K562 (cell line): ENCODE measurements around the gene SGCB. TPM values are rescaled to one million over a fixed set of nuclear protein-coding genes. Genes with fewer than 3 reads are reported as not detected.

ENCODE experiments used
- ATAC-seq: fragments of 200-7000 bp; cut with Tn5 transposase; 3 replicates; pipeline ENCODE4 v1.9.1; 2020; ENCODE audit warnings: moderate library complexity
- BruUV-seq: library from RNA; stranded (reverse); fragments of 400-500 nt; replicated peaks from 2 replicates; lab custom pipeline; 2021; lab: Mats Ljungman, UMichigan
- CTCF ChIA-PET: fragments of 300-600 bp; formaldehyde crosslinking; extraction: SDS; loops from one replicate; lab custom pipeline; 2021; ENCODE audit warnings: low intra/inter-chr PET ratio; lab: Yijun Ruan, JAX
- POLR2A ChIA-PET: fragments of 300-600, 350-650 bp; sonication (Branson Sonifier 250); formaldehyde crosslinking; extraction: SDS; loops from one replicate; lab custom pipeline; 2021; ENCODE audit warnings: antibody characterized with exemption, inconsistent platforms; lab: Yijun Ruan, JAX
- DNase-seq, 4 experiments: peaks; one replicate each; pipeline versions ENCODE4 v3.0.0 to v3.0.0-alpha.2; 2011 to 2018; ENCODE audit warnings: low spot score in 3 of 4, mixed read lengths in 3 of 4; ENCODE audit errors: extremely low read depth in 1 of 4
- FAIRE-seq: peaks from 2 replicates; lab custom pipeline; 2011; peaks lifted over from hg19 to GRCh38; lab: Jason Lieb, UNC
- H2AFZ ChIP-seq: 2 replicates; pipeline ENCODE4 v1.6.0; 2011; ENCODE audit warnings: low read depth, low read length, control low read depth, inconsistent platforms
- H3K27ac ChIP-seq: fragments of 200-600 bp; 3 replicates; pipeline ENCODE4 v1.8.0; 2011; ENCODE audit warnings: low read depth, mild to moderate bottlenecking, control low read depth, inconsistent platforms, low read length, moderate library complexity, mixed read lengths; ENCODE audit errors: extremely low read depth
- H3K27me3 ChIP-seq, 2 experiments: fragments of 300-600 bp in 1 of 2; 2 replicates in 1 of 2; 3 replicates in 1 of 2; pipeline versions ENCODE4 v1.6.0 to v1.8.0; 2011; ENCODE audit warnings: inconsistent platforms in 2 of 2, low read length in 2 of 2, mild to moderate bottlenecking in 1 of 2, mixed read lengths in 1 of 2, moderate library complexity in 1 of 2; ENCODE audit not compliant: control insufficient read depth in 2 of 2, insufficient read depth in 2 of 2
- H3K36me3 ChIP-seq: fragments of 300-600 bp; 3 replicates; pipeline ENCODE4 v1.8.0; 2011; ENCODE audit warnings: mild to moderate bottlenecking, low read length, inconsistent platforms; ENCODE audit not compliant: control insufficient read depth, insufficient read depth
- H3K4me1 ChIP-seq, 2 experiments: fragments of 200-600 bp in 1 of 2; replicated peaks in 1 of 2; 2 replicates in 1 of 2; 3 replicates in 1 of 2; pipeline versions ENCODE4 v1.5.1 to v1.8.0; 2011; ENCODE audit warnings: inconsistent platforms in 2 of 2, low read length in 2 of 2, mild to moderate bottlenecking in 1 of 2, mixed read lengths in 1 of 2, moderate library complexity in 1 of 2; ENCODE audit not compliant: control insufficient read depth in 2 of 2, insufficient read depth in 2 of 2
- H3K4me2 ChIP-seq: 2 replicates; pipeline ENCODE4 v1.6.1; 2011; ENCODE audit warnings: low read length, control low read depth, inconsistent platforms, mixed read lengths; ENCODE audit not compliant: insufficient read depth
- H3K4me3 ChIP-seq: fragments of 200-600 bp; sonication (generic), shearing (Covaris generic); 2 replicates; pipeline ENCODE4 v1.5.1; 2016; ENCODE audit warnings: control low read depth, inconsistent platforms
- H3K79me2 ChIP-seq: fragments of 200-600 bp; 3 replicates; pipeline ENCODE4 v1.8.0; 2011; ENCODE audit warnings: low read length, inconsistent platforms; ENCODE audit not compliant: control insufficient read depth, insufficient read depth
- H3K9ac ChIP-seq, 2 experiments: 2 replicates each; pipeline versions ENCODE4 v1.6.0 to v1.6.1; 2011; ENCODE audit warnings: low read depth in 2 of 2, low read length in 2 of 2, control low read depth in 1 of 2, inconsistent platforms in 1 of 2, mild to moderate bottlenecking in 1 of 2, mixed read lengths in 1 of 2; ENCODE audit not compliant: insufficient read depth in 1 of 2
- H3K9me1 ChIP-seq: one replicate; pipeline ENCODE4 v1.6.0; 2011; ENCODE audit warnings: inconsistent platforms, mild to moderate bottlenecking, low read length, moderate library complexity; ENCODE audit not compliant: control insufficient read depth, insufficient read depth
- H3K9me3 ChIP-seq: replicated peaks from 2 replicates; pipeline ENCODE4 v1.5.1; 2011; ENCODE audit warnings: low read depth, low read length, inconsistent platforms; ENCODE audit not compliant: control insufficient read depth, insufficient read depth
- H4K20me1 ChIP-seq: replicated peaks from 2 replicates; pipeline ENCODE4 v1.6.1; 2011; ENCODE audit warnings: low read length, inconsistent platforms, mixed read lengths; ENCODE audit not compliant: control insufficient read depth, insufficient read depth
- CHCHD3 ChIP-seq: fragments of 250-450 bp; sonication (Bioruptor Pico); IDR thresholded peaks from 2 replicates; pipeline ENCODE4 v2.1.2; 2022; ENCODE audit warnings: mild to moderate bottlenecking
- FOXJ2 ChIP-seq: fragments of 200-800 bp; sonication (Bioruptor generic); IDR thresholded peaks from 2 replicates; pipeline ENCODE4 v1.6.1; 2016; ENCODE audit warnings: missing genetic modification characterization, missing compliant biosample characterization
- MIER1 ChIP-seq: fragments of 450-650 bp; IDR thresholded peaks from 2 replicates; pipeline ENCODE4 v1.6.1; 2016; ENCODE audit warnings: antibody characterized with exemption, mild to moderate bottlenecking, low read depth
- NR4A1 ChIP-seq, 2 experiments: fragments of 250-450 bp in 1 of 2; fragments of 450-650 bp in 1 of 2; sonication (Bioruptor Pico) in 1 of 2; IDR thresholded peaks; 2 replicates each; pipeline versions ENCODE4 v1.4.0 to v1.6.1; 2016 to 2020; ENCODE audit warnings: mild to moderate bottlenecking in 2 of 2, missing compliant biosample characterization in 1 of 2, missing genetic modification characterization in 1 of 2, moderate library complexity in 1 of 2
- OTX1 ChIP-seq: fragments of 450-650 bp; formaldehyde crosslinking; IDR thresholded peaks from 2 replicates; pipeline ENCODE4 v1.4.0; 2022; ENCODE audit warnings: mild to moderate bottlenecking
- RBM17 ChIP-seq: fragments of 200-400 bp; formaldehyde crosslinking; IDR thresholded peaks from 2 replicates; pipeline ENCODE4 v1.6.1; 2017; ENCODE audit warnings: low read depth, mild to moderate bottlenecking, low read length, borderline replicate concordance
- SAFB ChIP-seq: fragments of 200-400 bp; formaldehyde crosslinking; IDR thresholded peaks from 2 replicates; pipeline ENCODE4 v1.6.1; 2017; ENCODE audit warnings: low read depth, low read length, borderline replicate concordance
- ZNF133 ChIP-seq: fragments of 250-450 bp; sonication (Bioruptor Pico); IDR thresholded peaks from 2 replicates; pipeline ENCODE4 v1.4.0; 2020; ENCODE audit warnings: mild to moderate bottlenecking
- ZNF316 ChIP-seq: fragments of 450-650 bp; IDR thresholded peaks from 2 replicates; pipeline ENCODE4 v1.6.1; 2016
- ZNF436 ChIP-seq: fragments of 250-450, 450-650 bp; sonication (Bioruptor Pico); formaldehyde crosslinking; IDR thresholded peaks from 2 replicates; pipeline ENCODE4 v1.7.0; 2020; ENCODE audit warnings: mild to moderate bottlenecking
- WGBS: fragments of 100-300 bp; shearing (Covaris generic); methylation state at CpG from one replicate; pipeline ENCODE4 v1.1.6; 2016; ENCODE audit warnings: low coverage, mixed read lengths; ENCODE audit not compliant: insufficient coverage; ENCODE audit errors: missing lambda C conversion rate; 5-methylcytosine and 5-hydroxymethylcytosine counted together
- in situ Hi-C: fragments of 300-500 bp; cut with MboI; formaldehyde crosslinking; loops from 4 replicates; pipeline ENCODE4 v1.15.0; 2018; ENCODE audit warnings: inconsistent platforms, mixed read lengths
- intact Hi-C: fragments of 100-400 bp; cut with micrococcal nuclease; formaldehyde crosslinking; loops from 2 replicates; pipeline ENCODE4 v1.14.2; 2022
- polyA plus RNA-seq, 8 experiments: library from polyadenylated mRNA; depleted of rRNA in 4 of 8; stranded (reverse) in 5 of 8; unstranded in 3 of 8; fragments of >200 nt; fragmentation: Nextera tagmentation in 2 of 8; fragmentation: Illumina TruSeq in 1 of 8; extraction: Ambion mirVana in 2 of 8; extraction: Trizol in 1 of 8; gene quantifications; 2 replicates each; pipeline versions ENCODE4 v1.2.1 to v1.2.3, GENCODE V29; 2011 to 2014; ENCODE audit warnings: inconsistent platforms in 1 of 8, missing spikeins in 1 of 8
- total RNA-seq, 7 experiments: library from RNA; depleted of rRNA in 6 of 7; stranded (reverse); fragments of >200 nt in 6 of 7; fragmentation: Illumina TruSeq in 2 of 7; extraction: Trizol in 2 of 7; gene quantifications; 2 replicates each; pipeline versions ENCODE4 v1.2.1 to v1.2.3, GENCODE V29; 2011 to 2021; ENCODE audit warnings: low replicate concordance in 1 of 7
- TF ChIP-seq, protein P1 (sequence below): fragments of 250-450 bp; sonication (Bioruptor Pico); IDR thresholded peaks from 2 replicates; pipeline ENCODE4 v1.8.0; 2022; ENCODE audit warnings: inconsistent platforms, mild to moderate bottlenecking, moderate library complexity, borderline replicate concordance
- TF ChIP-seq, protein P2 (sequence below): fragments of 450-650 bp; conservative IDR thresholded peaks from 2 replicates; pipeline ENCODE4 v1.6.1; 2016; ENCODE audit warnings: missing genetic modification characterization, low read depth, mild to moderate bottlenecking, missing compliant biosample characterization, moderate library complexity
- TF ChIP-seq, protein P3 (sequence below): fragments of 450-650 bp; IDR thresholded peaks from 2 replicates; pipeline ENCODE4 v1.6.1; 2016; ENCODE audit warnings: low read depth, mild to moderate bottlenecking, moderate library complexity

Gene SGCB
- total and polyA plus RNA-seq, 9 of the 15 experiments (the other 6 are each of a cell fraction or from before 2014, with no cell fraction given) = 0.01 to 0.20 (median 0.07) TPM; not detected in 3

GRCh38 chr4:51997647-51998046 lies 40.5 kb downstream of the SGCB start:
- FAIRE-seq (no peak), DNase-seq (no peak), ATAC-seq (no peak)
- in situ Hi-C loops = no loop called here
- intact Hi-C loops = no loop called here
- ChIA-PET CTCF (no interaction called here), POLR2A (no interaction called here)
- no peaks in the 10 kb centered on the region for H3K9me1 ChIP-seq
- no peaks in the 10 kb centered on the region for H4K20me1 ChIP-seq
- H3K9me3 ChIP-seq = no peaks in the 10 kb centered on the region
- no peak overlapping the region for H3K27ac ChIP-seq
- no peaks in the 10 kb centered on the region for H3K4me1 ChIP-seq
- no peak overlapping the region for H3K9ac ChIP-seq
- no peak overlapping the region for H2AFZ ChIP-seq
- H3K27me3 ChIP-seq = peaks cover 4 to 22% of the 10 kb centered on the region in 2 experiments; a peak in 3 of 5 replicates
- no peaks in the 10 kb centered on the region for H3K79me2 ChIP-seq
- no peaks in the 10 kb centered on the region for H3K36me3 ChIP-seq
- H3K4me2 ChIP-seq = no peak overlapping the region
- no peak overlapping the region for H3K4me3 ChIP-seq
- no peak for TF ChIP-seq SAFB
- TF ChIP-seq, protein P1, sequence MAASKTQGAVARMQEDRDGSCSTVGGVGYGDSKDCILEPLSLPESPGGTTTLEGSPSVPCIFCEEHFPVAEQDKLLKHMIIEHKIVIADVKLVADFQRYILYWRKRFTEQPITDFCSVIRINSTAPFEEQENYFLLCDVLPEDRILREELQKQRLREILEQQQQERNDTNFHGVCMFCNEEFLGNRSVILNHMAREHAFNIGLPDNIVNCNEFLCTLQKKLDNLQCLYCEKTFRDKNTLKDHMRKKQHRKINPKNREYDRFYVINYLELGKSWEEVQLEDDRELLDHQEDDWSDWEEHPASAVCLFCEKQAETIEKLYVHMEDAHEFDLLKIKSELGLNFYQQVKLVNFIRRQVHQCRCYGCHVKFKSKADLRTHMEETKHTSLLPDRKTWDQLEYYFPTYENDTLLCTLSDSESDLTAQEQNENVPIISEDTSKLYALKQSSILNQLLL (CRISPR knock-in tag) = no peak
- TF ChIP-seq ZNF316 = no peak
- TF ChIP-seq ZNF133 (CRISPR knock-in tag) = no peak
- TF ChIP-seq, all 486 proteins: peak for 0
- BruUV-seq = no TSS peak

- no peak overlapping the region for H3K27ac ChIP-seq
- H3K27me3 ChIP-seq = peaks cover 4 to 22% of the 10 kb centered on the region in 2 experiments; a peak in 3 of 5 replicates
- DNase-seq = no peak
- H3K4me1 ChIP-seq = no peaks in the 10 kb centered on the region
- no peak overlapping the region for H2AFZ ChIP-seq
- intact Hi-C loops = no loop called here
- no peaks in the 10 kb centered on the region for H3K79me2 ChIP-seq
- H3K9ac ChIP-seq = no peak overlapping the region
- 4% methylated on average over 20 of the region's 20 CpGs for WGBS
- FAIRE-seq = no peak
- no TSS peak for BruUV-seq
- no peaks in the 10 kb centered on the region for H3K9me1 ChIP-seq
- ChIA-PET POLR2A (no interaction called here), CTCF (no interaction called here)
- H3K9me3 ChIP-seq = no peaks in the 10 kb centered on the region
- no peaks in the 10 kb centered on the region for H4K20me1 ChIP-seq
- no peak overlapping the region for H3K4me3 ChIP-seq
- H3K4me2 ChIP-seq = no peak overlapping the region
- in situ Hi-C loops = no loop called here
- no peaks in the 10 kb centered on the region for H3K36me3 ChIP-seq
- ATAC-seq = no peak
- TF ChIP-seq, protein P2, sequence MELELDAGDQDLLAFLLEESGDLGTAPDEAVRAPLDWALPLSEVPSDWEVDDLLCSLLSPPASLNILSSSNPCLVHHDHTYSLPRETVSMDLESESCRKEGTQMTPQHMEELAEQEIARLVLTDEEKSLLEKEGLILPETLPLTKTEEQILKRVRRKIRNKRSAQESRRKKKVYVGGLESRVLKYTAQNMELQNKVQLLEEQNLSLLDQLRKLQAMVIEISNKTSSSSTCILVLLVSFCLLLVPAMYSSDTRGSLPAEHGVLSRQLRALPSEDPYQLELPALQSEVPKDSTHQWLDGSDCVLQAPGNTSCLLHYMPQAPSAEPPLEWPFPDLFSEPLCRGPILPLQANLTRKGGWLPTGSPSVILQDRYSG (tag) = no peak
- TF ChIP-seq NR4A1 (CRISPR knock-in tag; IDR thresholded peaks at IDR 0.05) (no peak), NR4A1 (tag; IDR thresholded peaks at IDR 0.05) (no peak), ZNF436 (CRISPR knock-in tag) (no peak), RBM17 (no peak), MIER1 (no peak), OTX1 (no peak), FOXJ2 (tag) (no peak), CHCHD3 (CRISPR knock-in tag) (no peak)
- TF ChIP-seq, protein P3, sequence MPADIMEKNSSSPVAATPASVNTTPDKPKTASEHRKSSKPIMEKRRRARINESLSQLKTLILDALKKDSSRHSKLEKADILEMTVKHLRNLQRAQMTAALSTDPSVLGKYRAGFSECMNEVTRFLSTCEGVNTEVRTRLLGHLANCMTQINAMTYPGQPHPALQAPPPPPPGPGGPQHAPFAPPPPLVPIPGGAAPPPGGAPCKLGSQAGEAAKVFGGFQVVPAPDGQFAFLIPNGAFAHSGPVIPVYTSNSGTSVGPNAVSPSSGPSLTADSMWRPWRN = no peak
Measured at GRCh38 chr4:51995647-51996220, 42.4 kb downstream of the SGCB start.
